ENCODE data around the gene PRPF6.

PRPF6 gene

GRCh38 chr20:64024141-64024990 lies 43.4 kb downstream of the PRPF6 start:
- DNase-seq: no peak
- in situ Hi-C loops (cut with HindIII; ENCODE audit: low pct_ligation_motif_present, low pct_unique_long_range_greater_than_20kb, low sequenced_read_pairs): no loop called here

GRCh38 chr20:64025101-64025825 lies 44.3 kb downstream of the PRPF6 start:
- DNase-seq: no peak
- in situ Hi-C loops (cut with HindIII; ENCODE audit: low pct_ligation_motif_present, low pct_unique_long_range_greater_than_20kb, low sequenced_read_pairs): no loop called here

- no peak for DNase-seq
- in situ Hi-C loops (cut with HindIII; ENCODE audit: low pct_ligation_motif_present, low pct_unique_long_range_greater_than_20kb, low sequenced_read_pairs): no loop called here
Observed at GRCh38 chr20:64025826-64026412, 45.0 kb downstream of the PRPF6 start.

GRCh38 chr20:64027981-64028685 lies 47.2 kb downstream of the PRPF6 start:
- in situ Hi-C loops (cut with HindIII; ENCODE audit: low pct_ligation_motif_present, low pct_unique_long_range_greater_than_20kb, low sequenced_read_pairs): no loop called here
- DNase-seq: no peak

DNA sequence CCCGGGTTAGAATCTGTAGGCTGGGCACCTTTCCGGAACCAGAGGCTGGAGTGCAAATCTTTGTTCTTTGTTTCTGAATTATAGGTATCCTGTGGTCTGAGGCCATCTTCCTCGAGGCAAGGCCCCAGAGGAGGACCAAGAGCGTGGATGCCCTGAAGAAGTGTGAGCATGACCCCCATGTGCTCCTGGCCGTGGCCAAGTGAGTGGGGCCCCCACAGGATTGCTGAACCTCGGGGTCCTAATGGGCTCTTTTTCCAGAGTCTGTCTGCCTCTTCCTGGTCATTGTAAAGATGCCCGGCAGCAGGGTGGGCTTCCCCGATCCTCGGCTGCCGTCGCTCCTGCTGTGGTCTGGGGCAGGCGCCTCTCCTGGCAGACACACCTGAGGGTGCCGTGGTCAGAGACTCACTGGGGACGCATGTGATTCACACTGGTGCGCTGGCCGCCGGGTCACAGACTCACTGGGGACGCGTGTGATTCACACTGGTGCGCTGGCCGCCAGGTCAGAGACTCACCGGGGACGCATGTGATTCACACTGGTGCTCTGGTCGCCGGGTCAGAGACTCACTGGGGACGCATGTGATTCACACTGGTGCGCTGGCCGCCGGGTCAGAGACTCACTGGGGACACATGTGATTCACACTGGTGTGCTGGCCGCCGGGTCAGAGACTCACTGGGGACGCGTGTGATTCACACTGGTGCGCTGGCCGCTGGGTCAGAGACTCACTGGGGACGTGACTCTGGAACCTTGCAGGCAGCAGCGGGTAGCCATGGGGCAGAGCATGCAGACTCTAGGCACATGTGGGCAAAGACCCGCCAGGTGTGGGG lies 48.6 kb downstream of the PRPF6 start:
- in situ Hi-C loops (cut with HindIII; ENCODE audit: low pct_ligation_motif_present, low pct_unique_long_range_greater_than_20kb, low sequenced_read_pairs): no loop called here
- no peak for DNase-seq

DNA sequence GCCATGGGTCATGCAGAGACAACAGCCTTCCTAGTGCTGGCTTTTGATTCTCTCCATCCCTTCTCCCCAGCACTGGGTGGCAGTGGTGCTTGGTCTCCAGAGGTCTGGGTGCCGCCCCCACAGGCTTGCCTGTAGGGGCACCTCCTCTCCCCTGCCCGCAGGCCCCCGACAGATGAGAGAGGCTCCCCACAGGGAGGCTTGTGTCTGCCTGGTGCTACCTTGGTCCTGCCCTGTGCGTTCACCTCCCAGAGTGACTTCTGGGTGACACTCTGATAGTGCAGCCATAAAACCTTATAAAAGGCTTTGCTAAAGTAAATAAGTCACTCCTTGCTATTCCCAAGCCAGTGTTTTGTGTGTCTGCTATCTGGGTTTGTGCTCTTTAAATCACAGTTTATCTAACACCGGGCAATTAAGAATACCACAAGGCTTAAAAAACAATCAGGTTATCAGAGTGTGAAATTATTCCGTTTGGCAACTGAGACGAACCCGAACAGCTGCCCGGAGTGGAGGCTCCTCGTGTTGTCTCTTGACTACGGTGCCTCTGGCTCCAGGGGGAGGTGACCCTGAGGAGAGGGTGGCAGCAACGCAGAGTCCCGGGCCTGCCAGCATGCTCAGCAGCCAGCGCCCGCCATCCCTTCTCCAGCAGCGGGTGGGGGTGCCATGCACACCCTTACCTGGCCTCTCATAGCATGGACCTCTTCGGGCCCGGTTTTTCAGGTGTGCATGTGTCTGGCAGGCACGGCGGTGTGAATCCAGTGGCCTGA lies 49.6 kb downstream of the PRPF6 start:
- in situ Hi-C loops (cut with HindIII; ENCODE audit: low pct_ligation_motif_present, low pct_unique_long_range_greater_than_20kb, low sequenced_read_pairs): no loop called here

GRCh38 chr20:64031822-64032314 lies 50.9 kb downstream of the PRPF6 start:
- DNase-seq: no peak
- in situ Hi-C loops (cut with HindIII; ENCODE audit: low pct_ligation_motif_present, low pct_unique_long_range_greater_than_20kb, low sequenced_read_pairs): no loop called here

More for the DNA sequence above, 49.6 kb downstream of the PRPF6 start:
- no peak for DNase-seq

- no peak for DNase-seq
- in situ Hi-C loops (cut with HindIII; ENCODE audit: low pct_ligation_motif_present, low pct_unique_long_range_greater_than_20kb, low sequenced_read_pairs): no loop called here
Observed at GRCh38 chr20:64032706-64033624, 52.0 kb downstream of the PRPF6 start.

GRCh38 chr20:64033981-64034493 lies 53.1 kb downstream of the PRPF6 start:
- in situ Hi-C loops (cut with HindIII; ENCODE audit: low pct_ligation_motif_present, low pct_unique_long_range_greater_than_20kb, low sequenced_read_pairs): no loop called here
- no peak for DNase-seq

DNA sequence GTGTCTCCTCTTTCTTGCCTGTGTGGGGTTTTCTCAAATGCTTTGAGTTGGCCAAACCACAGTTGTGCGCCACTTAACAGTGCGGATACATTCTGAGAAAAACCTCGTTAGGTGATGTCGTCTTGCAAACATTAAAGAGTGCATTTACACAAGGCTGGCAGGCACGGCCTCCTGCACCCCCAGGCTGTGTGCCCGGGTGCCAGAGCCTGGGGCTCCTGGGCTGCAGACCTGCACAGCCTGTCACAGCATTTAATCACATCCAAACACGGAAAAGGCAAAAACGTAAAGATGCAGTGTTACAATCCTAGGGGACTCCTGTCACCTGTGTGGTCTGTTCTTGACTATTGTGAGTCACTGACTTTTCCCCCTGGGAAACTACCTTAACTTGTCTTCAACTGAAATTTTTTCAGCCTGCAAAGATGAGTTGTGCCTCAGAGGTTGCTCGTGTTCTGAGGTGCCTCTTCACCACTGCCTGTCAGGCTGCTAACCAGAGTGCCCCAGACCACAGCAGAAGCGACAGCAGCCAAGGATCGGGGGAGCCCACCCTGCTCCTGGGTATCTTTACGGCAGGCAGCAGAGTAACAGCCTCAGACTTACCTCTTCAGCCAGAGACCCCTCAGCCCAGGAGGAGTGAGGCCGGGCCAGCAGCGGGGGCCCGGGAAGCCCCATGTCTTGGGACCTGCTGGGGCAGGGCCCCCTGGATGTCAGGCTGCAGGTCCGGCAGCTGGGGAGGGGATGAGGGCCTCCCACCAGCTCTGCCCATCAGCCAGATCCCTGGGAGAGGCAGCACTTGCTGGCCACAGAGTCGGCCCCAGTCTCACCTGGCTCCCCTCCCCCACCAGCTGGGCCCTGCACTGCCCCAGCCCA lies 54.4 kb downstream of the PRPF6 start:
- no peak for DNase-seq
- in situ Hi-C loops (cut with HindIII; ENCODE audit: low pct_ligation_motif_present, low pct_unique_long_range_greater_than_20kb, low sequenced_read_pairs): no loop called here

DNA sequence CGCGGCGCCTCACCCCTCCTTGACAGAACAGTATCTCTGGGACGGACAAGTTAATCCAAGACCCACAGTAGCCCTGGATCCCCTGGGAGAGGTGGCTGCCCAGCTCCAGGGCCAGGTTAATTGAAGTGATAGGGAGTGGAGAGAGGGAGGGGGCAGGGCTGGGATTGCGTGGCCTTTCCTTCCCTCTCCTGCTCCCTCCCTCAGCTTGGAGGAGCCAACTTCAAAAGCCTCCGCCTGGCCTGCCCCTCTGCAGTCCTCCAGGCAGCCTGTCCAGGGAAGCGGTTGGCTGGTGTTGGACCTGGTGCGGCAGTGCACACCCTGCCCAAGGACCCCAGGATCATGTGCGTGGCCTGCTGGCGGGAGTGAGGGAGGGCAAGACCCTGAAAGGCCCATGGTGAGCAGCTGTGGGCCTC lies 55.0 kb downstream of the PRPF6 start, which contains the start of gene C20orf204:
Gene C20orf204 (plus strand): TSS at position 250 of the 413 bp plus-strand sequence. CDS start 142 bp downstream, at position 392.
- no peak for DNase-seq

GRCh38 chr20:64036346-64037198 lies 55.6 kb downstream of the PRPF6 start:
- no peak for DNase-seq
- in situ Hi-C loops (cut with HindIII; ENCODE audit: low pct_ligation_motif_present, low pct_unique_long_range_greater_than_20kb, low sequenced_read_pairs): no loop called here

More for the DNA sequence above, 55.0 kb downstream of the PRPF6 start, which contains the start of gene C20orf204:
- in situ Hi-C loops (cut with HindIII; ENCODE audit: low pct_ligation_motif_present, low pct_unique_long_range_greater_than_20kb, low sequenced_read_pairs): no loop called here

- in situ Hi-C loops (cut with HindIII; ENCODE audit: low pct_ligation_motif_present, low pct_unique_long_range_greater_than_20kb, low sequenced_read_pairs): no loop called here
- DNase-seq: no peak
Observed at GRCh38 chr20:64037199-64037497, 56.2 kb downstream of the PRPF6 start.

DNA sequence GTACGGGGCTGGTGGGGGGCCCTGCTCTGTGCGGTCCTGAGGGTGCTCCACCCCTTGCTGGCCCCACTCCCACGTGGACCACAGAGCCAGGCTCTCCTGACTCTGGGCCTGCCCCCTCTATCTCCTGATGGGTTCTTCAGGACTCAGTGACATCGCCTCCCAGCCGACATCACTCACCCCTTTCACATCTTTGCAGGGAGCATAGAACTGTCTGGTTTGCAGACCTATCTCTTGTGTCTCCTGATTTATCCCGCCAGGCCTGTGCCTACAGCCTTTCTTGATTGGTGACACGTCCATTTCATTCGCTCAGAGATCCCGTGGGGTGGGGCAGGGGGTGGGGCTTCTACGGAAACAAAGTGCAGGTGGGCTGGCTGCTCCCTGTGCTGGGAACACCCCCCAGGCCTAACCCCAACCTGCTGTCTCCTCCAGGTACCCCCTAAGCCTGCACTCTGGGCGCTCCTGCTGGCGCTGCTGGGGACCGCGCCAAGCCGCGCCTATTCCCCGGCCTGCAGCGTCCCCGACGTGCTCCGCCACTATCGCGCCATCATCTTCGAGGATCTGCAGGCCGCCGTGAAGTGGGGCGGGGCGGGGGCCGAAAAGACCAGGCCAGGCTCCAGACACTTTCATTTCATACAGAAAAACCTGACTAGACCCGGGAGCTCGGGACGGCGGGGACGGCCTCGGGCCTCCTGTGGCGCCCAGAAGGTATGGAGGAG lies 56.7 kb downstream of the PRPF6 start:
- in situ Hi-C loops (cut with HindIII; ENCODE audit: low pct_ligation_motif_present, low pct_unique_long_range_greater_than_20kb, low sequenced_read_pairs): no loop called here
- no peak for DNase-seq

Data from ACHN (cell line).